ENCODE measurements around the gene PPP5C. TPM values are rescaled to one million over a fixed set of nuclear protein-coding genes. Genes with fewer than 3 reads are reported as not detected.
A peak's percentile ranks its signal among the peaks of the same experiment; 100 is the strongest.

Gene PPP5C
- total and polyA plus RNA-seq, 2 of the 8 experiments (the other 6 are each of a cell fraction or from before 2014, with no cell fraction given) = 112 to 156 TPM

DNA sequence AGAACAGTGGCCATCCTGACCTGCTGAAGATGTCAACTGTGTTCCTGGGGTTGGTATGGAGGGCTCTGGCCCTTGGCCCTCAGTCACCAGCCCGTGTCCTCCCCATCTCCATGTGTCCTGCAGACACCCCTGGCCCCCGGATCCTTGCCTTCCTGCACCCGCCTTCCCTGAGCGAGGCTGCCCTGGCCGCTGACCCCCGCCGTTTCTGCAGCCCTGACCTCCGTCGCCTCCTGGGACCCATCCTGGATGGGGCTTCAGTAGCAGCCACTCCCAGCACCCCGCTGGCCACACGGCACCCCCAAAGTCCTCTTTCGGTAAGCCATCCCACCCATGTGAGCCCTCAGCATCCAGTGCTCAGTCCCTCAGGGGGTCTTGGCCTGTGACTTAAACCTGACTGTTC, 25.2 kb upstream of the PPP5C start:
- no peak overlapping the region for H3K4me2 ChIP-seq (ENCODE audit: insufficient read depth in 1 of 2, low read depth in 2 of 2, low read length in 2 of 2)
- no peak overlapping the region for H3K14ac ChIP-seq (ENCODE audit: insufficient read length)
- ChIA-PET POLR2A (ENCODE audit: partially characterized antibody) (interaction anchor here (1.1 to 3.1 kb wide), 4 partner anchors 10 to 16 kb away, joined by 3 to 8 read pairs (median 5); no protein-coding TSS in a partner anchor), CTCF (ENCODE audit: partially characterized antibody) (interaction anchor here (1.1 kb wide), 1 partner anchor 40 kb away, joined by 4 read pairs; no protein-coding TSS in a partner anchor)
- H3K79me2 ChIP-seq (ENCODE audit: control insufficient read depth in 1 of 2, insufficient read depth in 2 of 2, low read length in 2 of 2) = no peaks in the 10 kb centered on the region
- H4K5ac ChIP-seq (ENCODE audit: insufficient read length, low read depth, low read length) = no peak overlapping the region
- no peak overlapping the region for H2BK5ac ChIP-seq (ENCODE audit: low read depth, low read length)
- no peak overlapping the region for H3K56ac ChIP-seq (replicated peaks; ENCODE audit: insufficient read length, low read depth, low read length)
- no peak overlapping the region for H3K27ac ChIP-seq (ENCODE audit: low read depth, low read length)
- peaks cover 9 to 10% of the 10 kb centered on the region in 2 experiments for H3K9me3 ChIP-seq (ENCODE audit: insufficient read depth in 2 of 2, low read depth in 1 of 2, low read length in 1 of 2)
- H3K23ac ChIP-seq (ENCODE audit: insufficient read length) = no peak overlapping the region
- no peak overlapping the region for H2BK12ac ChIP-seq (ENCODE audit: low read depth, low read length)
- no peak overlapping the region for H3K4me3 ChIP-seq (ENCODE audit: extremely low read depth in 1 of 4, insufficient read depth in 2 of 4, low read depth in 3 of 4, low read length in 4 of 4)
- 96% methylated on average over 12 of the region's 12 CpGs; no CpG with 5 or more reads in 1 of the 2 experiments for WGBS, 2 experiments (ENCODE audit: extremely low coverage in 1 of 2, insufficient coverage in 1 of 2, insufficient read length in 1 of 2, insufficient replicate concordance in 2 of 2, low coverage in 1 of 2, low lambda C conversion rate in 2 of 2, missing lambda C conversion rate in 1 of 2)
- no peak overlapping the region for H2AK5ac ChIP-seq (ENCODE audit: low read depth, low read length)
- no peak overlapping the region for H3K4ac ChIP-seq (replicated peaks; ENCODE audit: insufficient read length, low read depth, low read length)
- no peak overlapping the region for H2AFZ ChIP-seq (ENCODE audit: low read length)
- DNase-seq (ENCODE audit: low read depth in 1 of 2, low spot score in 2 of 2) (no peak), FAIRE-seq (no peak)
- H2BK20ac ChIP-seq (ENCODE audit: low read length) = no peak overlapping the region
- peak overlapping the region; percentile 86; the same call in 1 of the 2 replicates for H4K8ac ChIP-seq (ENCODE audit: extremely low read depth, insufficient read depth, low read length)
- H2BK120ac ChIP-seq (replicated peaks; ENCODE audit: low read depth, low read length) = no peak overlapping the region
- no peak overlapping the region for H3K9ac ChIP-seq (replicated peaks in 1 of 4; ENCODE audit: extremely low read depth in 1 of 4, low read depth in 3 of 4, low read length in 3 of 4)
- no peak overlapping the region for H4K91ac ChIP-seq (replicated peaks; ENCODE audit: insufficient read length, low read length)
- H2BK15ac ChIP-seq (ENCODE audit: low read length) = no peak overlapping the region
- peaks cover 0 to 3% of the 10 kb centered on the region in 2 experiments for H4K20me1 ChIP-seq (replicated peaks in 1 of 2; ENCODE audit: control insufficient read depth in 1 of 2, insufficient read depth in 2 of 2, low read length in 2 of 2)
- H3K36me3 ChIP-seq (ENCODE audit: control insufficient read depth in 2 of 4, insufficient read depth in 4 of 4, low read length in 3 of 4) = peaks cover 13 to 46% (median 32%) of the 10 kb centered on the region in 4 experiments; a peak in 7 of 8 replicates
- H3K27me3 ChIP-seq (replicated peaks in 1 of 4; ENCODE audit: control insufficient read depth in 3 of 4, extremely low read depth in 1 of 4, insufficient read depth in 3 of 4, low read length in 3 of 4) = no peaks in the 10 kb centered on the region
- H3K79me1 ChIP-seq (ENCODE audit: low read depth, low read length) = no peaks in the 10 kb centered on the region
- no peaks in the 10 kb centered on the region for H3K4me1 ChIP-seq (replicated peaks in 1 of 4; ENCODE audit: control insufficient read depth in 3 of 4, insufficient read depth in 4 of 4, low read length in 3 of 4)
- H3K23me2 ChIP-seq (ENCODE audit: low read depth, low read length) = no peaks in the 10 kb centered on the region
- H3K18ac ChIP-seq (ENCODE audit: extremely low read depth, low read length) = no peak overlapping the region
- TF ChIP-seq, protein P1, sequence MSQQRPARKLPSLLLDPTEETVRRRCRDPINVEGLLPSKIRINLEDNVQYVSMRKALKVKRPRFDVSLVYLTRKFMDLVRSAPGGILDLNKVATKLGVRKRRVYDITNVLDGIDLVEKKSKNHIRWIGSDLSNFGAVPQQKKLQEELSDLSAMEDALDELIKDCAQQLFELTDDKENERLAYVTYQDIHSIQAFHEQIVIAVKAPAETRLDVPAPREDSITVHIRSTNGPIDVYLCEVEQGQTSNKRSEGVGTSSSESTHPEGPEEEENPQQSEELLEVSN (IDR thresholded peaks at IDR 0.05) = no peak
- TF ChIP-seq MAFK (IDR thresholded peaks at IDR 0.05; ENCODE audit: low read depth, low read length) = no peak
- no peak for TF ChIP-seq CBX8 (IDR thresholded peaks at IDR 0.05; ENCODE audit: borderline replicate concordance, low read depth, low read length)
- no peak for TF ChIP-seq YY1 (IDR thresholded peaks at IDR 0.05; ENCODE audit: low read depth, low read length)
- no peak for TF ChIP-seq MAX (IDR thresholded peaks at IDR 0.05)
- no peak for TF ChIP-seq POU5F1 (IDR thresholded peaks at IDR 0.05; ENCODE audit: low read depth, low read length)
- TF ChIP-seq KDM5A (IDR thresholded peaks at IDR 0.05; ENCODE audit: low read length) = no peak
- TF ChIP-seq JUN (IDR thresholded peaks at IDR 0.05; ENCODE audit: low read depth, low read length) = no peak
- no peak for TF ChIP-seq CEBPB (IDR thresholded peaks at IDR 0.05; ENCODE audit: low read depth, low read length)
- no peak for TF ChIP-seq RNF2 (IDR thresholded peaks at IDR 0.05; ENCODE audit: borderline replicate concordance, low read depth, low read length, missing control alignments, poor library complexity, severe bottlenecking)
- TF ChIP-seq CHD1 (IDR thresholded peaks at IDR 0.05; ENCODE audit: low read depth, low read length) = no peak

Measured in H1 (cell line).